Measurements from ENCODE around the gene TRIP6.
"Not testable (repeated sequence)": the region's sequence is repeated elsewhere in the genome, so short reads cannot be mapped to it uniquely, and the experiment has no call there.

TRIP6 gene

DNA sequence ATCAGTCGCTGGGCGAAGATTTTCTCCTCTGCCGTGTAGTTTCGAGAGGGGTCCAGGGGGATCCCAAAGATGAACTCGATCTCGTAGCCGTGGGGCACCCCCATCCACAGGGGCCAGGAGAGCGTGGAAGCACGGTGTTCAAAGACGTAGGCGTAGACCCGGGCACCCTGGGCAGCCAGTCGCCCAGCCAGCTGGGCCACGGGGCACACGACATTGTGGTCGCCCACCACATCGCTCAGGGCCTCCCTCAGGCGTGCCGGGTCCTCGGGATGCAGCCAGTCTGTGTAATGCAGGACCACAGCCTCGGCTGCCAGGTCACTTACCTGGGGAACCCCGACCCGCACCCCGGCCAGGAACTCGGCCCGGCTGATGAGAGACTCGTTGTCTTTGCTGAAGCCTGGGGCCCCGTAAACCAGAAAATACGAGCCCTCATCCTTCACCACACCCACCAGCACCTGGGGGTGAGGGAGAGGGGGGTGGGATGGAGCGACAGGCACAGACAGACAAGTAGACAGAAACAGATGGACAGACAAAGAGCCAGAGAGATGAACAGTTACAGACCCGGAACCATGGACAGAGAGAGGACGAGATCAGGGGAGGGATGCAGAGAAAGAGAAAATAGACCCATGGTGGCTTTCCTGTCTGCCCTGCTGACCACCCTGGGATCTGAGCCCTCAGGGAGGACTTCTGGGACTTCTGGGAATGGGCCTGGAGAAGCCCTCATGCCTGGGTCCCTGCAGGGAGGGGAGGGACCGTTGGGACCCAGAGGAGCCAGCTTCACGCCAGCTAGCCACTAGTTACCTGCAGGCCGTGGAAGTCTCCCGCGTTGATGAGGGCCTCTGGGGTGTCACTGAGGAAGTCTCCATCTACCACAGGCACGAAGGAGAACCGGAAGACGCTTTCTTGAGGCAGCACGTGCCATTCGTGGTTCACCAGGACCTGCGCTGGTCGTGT is 25.5 kb downstream of the TRIP6 start:
- no peak for DNase-seq

DNA sequence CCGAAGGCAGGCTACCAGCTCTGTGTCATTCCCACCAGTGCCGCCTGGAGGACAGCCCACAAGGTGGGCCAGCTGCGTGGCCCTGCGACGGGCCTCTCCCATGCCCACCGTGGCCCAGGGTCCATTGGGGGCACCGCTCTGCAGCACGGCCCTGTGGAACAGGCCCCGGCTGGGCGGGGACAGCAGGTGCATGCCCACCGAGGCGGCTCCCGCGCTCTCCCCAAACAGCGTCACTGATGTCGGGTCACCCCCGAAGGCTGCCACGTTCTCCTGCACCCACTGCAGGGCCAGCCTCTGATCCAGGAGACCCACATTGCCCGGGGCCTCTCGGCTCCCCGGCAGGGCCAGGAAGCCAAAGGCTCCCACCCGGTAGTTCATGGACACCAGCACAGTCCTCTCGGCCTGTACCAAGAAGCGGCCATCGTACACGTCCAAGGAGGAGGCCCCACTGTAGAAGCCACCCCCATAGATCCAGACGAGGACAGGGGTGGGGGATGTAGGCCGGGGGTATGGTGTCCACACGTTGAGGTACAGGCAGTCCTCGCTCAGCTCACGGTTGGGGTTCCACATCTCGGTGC is 26.2 kb downstream of the TRIP6 start:
- DNase-seq = no peak

DNA sequence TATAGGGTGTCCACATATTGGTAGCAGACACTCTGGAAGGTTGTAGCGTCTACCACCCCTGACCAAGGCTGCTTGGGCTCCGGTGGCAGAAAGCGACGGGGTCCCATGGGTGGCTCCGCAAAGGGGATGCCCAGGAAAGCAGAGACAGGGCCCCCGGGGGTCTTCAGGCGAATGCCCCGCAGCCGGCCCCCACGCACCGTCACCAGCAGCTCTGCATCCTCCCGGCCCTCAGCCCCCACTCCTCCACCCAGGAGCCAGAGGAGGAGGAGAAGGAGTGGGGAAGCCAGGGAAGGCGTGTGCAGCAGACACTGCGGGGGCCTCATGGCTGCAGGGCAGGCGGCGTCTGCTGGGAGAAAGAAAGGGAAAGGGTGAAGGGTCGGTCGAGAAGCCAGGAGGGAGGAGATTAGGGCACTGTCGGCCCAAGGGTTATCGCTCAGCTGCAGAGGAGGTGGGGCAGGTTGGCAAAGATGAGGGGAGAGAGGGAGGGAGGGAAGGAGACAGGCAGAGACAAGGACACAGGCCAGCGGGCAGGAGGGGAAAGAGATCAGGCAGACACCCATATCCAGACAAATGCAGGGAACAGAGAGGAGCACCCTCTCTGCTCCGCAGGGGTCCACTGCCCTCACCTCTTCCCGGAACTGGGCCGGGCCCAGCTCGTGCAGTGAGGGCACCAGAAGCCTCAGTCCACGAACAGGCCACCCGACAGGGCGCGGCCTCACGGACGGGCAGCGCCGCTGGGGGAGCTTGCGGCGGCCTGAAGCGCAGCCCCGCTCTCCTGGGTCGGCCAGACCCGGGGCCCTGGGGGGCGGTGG is 26.9 kb downstream of the TRIP6 start:
- no peak for DNase-seq

DNA sequence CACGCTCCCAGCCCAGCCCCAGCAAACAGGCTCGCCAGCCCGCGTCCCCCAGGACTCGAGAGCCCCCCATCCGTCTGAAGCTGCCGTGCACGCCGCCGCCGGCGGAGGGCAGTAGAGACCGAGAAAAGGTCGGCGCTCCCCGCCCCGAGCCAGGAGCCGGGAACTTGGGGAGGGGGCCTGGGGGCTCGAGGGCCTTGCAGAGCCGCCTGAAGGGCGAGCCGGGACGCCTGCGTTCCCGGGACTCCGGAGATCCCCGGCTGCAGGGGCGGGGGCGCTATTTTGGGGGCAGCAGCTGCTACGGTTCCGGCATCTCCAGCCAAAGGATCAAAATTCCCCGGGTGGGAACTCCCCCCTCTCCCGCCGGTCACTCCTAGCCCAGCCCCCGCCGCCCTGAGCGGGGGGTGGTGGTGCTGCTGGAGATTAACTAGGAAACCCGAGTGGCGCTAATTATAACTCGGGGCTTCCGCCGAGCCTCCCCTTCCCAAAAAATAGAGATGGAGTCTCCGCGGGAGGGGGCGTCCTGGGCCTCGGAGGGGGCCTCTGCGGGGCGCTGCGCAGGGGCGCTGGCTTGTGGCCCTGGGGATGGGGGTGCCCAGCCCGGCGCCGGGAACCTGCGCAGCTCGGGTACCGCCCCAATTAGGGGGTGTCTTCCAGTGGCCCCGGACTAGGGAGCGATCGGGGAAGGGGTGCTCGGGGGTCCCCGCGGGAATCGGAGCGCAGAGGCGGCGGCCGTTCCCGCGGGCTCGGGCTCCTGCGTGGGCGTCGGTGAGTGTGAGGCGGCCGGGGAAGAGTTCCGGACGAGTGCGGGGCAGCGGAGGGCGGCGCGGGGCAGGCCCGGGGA is 27.9 kb downstream of the TRIP6 start:
- peak; percentile 44 to 58 for DNase-seq

DNA sequence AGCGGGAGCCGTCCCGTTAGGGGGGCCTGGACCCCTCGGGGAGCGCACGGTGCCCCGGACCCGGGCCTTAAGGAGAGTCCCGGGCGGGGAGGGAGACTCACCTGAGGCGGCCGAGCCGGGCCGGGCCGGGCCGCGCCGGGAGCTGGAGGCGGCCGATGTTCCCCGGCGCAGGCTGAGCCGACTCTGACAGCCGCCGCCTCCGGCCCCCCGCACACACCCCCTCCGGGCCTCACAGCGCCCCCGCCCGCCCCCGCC is 28.4 kb downstream of the TRIP6 start, which contains the start of gene ACHE:
TSS of gene ACHE (minus strand) at position 188 of the 255 bp plus-strand sequence. CDS start 1,656 bp downstream, outside the sequence.
- no peak for DNase-seq

DNA sequence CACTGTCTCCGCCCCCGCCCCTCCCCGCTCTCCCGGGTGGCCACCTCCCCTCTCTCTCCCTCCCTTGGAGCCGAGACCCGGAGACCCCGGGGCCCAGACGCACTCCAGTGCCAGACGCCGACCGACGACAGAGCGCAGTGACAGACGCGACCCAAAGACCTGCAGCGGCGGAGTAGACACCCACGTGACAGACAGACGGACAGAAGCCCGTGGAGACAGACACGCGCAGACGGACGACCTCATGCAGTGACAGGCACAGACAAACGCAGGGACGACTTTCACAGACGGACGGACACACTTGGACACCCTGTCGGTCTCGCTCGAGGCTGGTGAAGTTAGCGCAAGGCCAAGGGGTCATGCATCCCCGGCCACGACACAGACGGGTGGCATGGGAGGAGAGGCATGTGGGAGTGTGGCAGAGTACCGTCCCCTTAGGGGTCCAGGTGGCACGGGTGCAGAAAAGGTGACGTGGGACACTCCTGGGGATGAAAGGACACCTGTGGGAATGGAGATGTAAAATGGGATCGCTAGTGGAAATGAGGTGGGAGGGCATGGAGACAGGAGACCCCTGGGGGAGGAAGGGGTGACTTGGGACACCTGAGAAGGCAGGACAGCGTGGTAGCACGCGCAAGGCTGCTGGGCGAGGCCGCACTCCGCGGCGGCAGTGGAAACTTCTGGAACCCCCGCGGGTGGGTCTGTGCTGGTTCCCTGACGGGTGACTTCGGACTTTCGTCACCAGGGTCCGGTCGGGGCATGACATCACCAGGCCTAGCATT is 29.0 kb downstream of the TRIP6 start:
- DNase-seq = no peak

DNA sequence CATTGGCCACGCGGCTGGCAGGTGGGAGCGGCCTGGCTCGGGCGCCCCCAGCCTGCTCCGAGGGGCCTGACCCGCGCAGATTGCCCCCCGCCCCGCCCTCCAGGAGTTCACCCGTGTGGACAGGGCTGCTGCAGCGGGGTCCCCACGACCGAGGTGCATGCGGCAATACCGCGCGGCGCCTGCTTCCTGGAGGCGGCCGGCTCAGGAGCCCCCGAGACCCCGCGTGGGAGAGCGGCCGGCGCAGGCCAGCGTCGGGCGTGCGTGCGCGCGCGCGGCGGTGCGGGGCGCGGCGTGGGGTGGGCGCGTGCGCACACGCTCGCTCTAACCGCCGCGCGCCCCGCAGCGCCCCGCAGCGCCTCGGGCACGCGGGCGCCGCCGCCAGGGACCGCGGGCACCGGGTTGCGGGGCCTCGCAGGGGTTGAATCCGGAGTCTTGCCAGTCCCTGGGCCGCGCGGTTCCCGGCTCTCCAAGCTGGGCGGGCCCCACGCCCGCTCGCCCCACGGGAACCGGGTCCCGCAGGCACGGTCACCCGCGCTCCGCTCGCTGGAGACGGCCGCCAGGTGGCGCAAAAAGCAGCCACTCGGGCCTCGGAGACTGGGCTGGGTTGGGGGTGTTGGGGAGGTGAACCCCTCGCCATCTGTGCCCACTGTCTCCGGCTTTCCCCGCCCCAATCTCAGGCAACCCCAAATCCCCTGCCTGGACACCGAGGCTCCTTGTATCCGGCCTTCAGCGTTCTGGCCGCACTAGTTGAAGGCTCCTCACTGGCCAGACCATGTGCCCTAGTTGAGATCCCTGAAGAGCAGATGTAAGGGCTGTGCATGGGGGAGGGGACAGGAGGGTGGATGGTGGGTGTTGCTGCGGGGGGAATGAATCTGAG is 29.8 kb downstream of the TRIP6 start:
- peak in 1 of 2 donors; percentile 45 for DNase-seq

DNA sequence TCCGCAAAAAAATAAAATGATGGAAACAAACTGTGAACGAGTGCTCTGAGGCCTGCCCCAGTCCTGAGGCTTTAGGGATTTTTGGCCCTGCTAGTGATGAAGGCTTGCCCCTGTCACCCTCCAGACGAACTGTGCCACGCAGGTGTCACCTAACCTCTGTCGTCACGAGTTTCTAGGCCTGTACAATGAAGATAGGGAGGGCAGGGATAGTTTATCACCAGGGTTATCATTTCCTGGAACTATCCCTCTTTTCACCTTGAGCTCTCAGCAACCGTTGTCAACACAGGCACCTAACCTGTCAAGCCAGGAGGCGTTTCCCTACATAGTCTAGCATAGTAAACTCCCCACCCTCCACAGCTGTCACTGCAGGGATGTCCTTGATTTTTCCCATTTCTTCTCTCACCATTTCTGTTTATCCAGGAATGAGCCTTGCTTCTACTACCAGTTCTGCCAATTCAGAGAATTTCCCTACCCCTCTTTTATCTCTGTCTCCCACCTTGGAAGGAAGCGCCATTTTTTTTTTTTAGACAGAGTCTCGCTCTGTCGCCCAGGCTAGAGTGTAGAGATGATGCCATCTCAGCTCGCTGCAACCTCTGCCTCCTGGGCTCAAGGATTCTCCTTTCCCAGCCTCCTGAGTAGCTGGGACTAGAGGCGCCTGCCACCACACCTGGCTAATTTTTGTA is 30.7 kb downstream of the TRIP6 start:
- DNase-seq = no peak

DNA sequence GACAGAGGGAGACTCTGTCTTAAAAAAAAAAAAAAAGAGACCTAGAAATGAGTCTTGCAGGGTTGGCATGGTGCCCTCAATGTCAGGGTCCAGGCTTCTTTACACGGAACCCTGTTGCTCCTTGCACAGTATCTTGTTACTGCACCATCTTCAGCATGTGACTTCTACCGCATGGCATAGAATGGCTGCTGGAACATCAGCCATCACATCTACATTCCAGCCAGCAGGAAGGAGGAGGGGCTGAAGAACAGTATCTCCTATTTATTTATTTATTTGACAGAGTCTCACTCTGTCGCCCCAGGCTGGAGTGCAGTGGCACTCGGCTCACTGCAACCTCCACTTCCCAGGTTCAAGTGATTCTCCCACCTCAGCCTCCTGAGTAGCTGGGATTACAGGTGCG is 32.2 kb downstream of the TRIP6 start:
- no peak for DNase-seq

DNA sequence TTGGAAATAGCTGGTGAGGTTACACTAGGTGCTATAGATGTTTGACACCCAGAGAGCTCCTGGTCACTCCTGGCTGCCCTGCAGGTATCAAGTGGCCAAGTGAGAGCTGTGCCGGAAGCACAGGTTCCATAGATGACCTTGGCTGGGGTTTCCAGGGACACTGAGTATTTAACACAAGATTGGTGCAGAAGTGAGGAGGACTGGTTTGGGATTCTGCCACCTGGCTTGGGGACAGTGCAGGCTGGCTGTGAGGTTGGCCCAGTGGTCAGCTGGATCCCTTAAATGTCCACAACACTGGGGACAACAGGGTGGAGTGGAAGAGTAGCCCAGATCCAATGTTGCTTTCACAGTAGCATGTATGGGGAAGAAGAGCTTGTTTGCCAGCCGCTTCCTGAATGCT is 33.8 kb downstream of the TRIP6 start:
- DNase-seq = no peak

DNA sequence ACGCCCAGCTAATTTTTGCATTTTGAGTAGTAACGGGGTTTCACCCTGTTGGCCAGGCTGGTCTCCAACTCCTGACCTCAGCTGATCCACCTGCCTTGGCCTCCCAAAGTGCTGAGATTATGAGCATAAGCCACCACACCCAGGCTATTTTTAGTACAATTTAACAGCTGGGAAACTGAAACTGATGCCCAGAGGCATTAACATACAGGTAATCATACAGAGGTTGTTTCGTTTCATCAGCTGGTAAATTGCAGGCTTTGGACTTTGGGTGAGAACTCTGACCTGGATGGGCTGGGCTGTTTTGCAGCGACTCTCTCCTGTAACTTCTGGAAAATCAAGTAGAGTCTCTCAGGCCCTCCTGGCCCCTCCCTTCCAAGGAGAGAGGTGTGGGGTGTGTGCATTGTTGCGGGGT is 34.7 kb downstream of the TRIP6 start:
- no peak for DNase-seq

DNA sequence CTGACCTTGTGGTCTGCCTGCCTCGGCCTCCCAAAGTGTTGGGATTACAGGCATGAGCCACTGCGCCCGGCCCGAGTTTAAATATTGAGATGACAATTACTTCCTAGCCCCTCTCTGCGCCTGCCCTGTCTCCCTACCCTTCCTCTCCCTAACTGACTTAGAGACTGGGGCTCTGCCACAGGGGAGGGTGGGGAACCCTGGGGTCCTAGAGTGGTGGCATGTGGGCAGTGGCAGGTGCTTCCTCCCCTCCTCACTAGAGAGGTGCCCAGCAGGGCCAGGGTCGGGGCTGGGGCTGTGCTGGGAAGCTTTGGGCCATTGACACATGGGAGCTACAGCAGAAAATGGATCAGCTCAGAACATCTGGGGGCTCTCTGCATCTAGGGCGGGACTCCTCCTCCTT is 35.5 kb downstream of the TRIP6 start:
- DNase-seq = no peak

DNA sequence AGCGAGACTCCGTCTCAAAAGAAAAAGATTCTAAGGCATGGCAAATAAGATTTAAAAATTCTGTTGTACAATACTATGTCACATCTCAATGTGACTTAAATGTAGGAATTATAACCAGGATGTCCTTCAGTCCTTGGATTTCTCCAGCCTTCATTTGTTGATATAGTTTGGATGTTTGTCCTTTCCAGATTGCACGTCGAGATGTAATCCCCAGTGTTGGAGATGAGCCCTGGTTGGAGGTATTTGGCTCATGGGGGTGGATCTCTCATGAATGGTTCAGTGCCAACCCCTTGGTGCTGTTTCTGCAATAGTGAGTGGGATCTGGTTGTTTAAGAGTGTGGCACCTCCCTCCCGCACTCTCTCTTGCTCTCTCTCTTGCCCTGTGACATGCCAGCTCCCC is 41.3 kb downstream of the TRIP6 start:
- no peak for DNase-seq

DNA sequence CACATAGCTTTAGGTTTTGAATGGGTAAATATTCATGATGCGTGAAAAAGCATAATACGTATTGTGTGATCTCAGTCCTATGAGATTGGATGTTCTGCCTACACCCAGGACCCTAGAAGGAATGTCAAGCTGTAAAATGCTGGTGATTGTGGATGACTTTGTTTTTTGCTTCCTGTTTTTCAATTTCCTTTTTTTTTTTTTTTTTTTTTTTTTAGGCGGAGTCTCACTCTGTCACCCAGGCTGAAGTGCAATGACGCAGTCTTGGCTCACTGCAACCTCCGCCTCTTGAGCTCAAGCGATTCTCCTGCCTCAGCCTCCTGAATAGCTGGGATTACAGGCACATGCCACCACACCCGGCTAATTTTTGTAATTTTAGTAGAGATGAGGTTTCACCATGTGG is 43.3 kb downstream of the TRIP6 start:
- not testable (repeated sequence) for DNase-seq

DNA sequence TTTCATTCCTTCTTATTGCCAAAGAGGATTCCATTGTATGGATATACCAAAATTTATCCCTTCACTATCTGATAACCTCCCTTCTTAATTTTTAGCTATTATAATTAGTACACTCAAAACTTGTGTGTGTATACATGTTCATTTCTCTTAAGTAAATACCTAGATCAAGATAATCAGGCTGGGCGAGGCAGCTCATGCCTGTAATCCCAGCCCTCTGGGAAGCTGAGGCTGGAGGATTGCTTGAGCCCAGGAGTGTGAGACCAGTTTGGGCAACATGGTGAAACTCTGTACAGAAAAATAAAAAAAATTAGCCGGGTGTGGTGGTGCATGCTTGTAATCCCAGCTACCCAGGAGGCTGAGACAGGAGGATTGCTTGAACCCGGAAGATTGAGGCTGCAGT is 44.3 kb downstream of the TRIP6 start:
- DNase-seq = no peak

DNA sequence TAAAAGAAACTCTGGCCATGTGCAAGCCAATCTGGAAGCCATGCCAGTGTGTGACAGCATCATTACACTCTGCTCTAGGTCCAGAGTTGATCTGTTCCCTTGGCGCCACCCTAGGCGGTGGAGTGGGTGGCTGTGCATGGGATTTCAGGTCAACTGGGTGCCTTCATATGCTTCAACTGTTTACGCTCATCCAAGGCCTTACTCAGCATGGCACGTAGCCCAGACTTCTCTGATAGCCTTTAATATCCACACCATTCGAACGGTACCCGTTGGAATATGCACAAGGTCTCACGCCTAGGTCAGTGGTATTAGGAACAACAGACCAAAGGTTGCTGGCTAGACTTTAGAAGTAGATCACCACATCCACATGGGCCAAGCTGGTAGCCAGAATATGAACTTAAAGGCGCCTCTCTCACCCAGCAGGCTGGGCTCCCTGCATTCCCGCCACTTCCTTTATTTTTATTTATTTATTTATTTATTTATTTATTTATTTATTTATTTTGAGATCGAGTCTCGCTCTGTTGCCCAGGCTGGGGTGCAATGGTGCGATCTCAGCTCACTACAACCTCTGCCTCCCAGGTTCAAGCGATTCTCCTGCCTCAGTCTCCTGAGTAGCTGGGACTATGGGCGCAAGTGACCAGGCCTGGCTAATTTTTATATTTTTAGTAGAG is 47.2 kb downstream of the TRIP6 start:
- DNase-seq = no peak

DNA sequence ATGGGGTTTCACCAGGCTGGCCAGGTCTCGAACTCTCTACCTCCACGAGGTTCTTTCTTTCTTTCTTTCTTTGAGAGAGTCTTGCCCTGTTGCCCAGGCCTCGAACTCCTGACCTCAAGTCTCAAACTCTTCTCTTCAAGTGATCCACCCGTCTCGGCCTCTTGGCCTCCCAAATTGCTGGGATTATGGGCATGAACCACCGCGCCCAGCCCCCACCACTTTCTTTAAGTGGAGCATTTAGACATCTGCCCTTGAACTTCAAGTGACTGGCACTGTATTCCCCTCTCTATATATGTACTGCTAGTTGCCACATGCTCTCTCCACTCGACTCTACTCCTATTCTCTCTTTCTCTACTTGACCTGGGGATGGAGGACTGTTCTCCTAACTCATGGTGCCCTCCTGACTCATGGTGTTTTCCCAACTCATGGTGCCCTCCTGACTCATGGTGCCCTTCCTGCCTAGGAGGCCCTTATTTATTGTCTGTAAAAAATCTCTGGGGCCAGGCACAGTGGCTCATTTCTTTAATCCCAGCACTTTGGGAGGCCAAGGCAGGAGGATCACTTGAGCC is 47.8 kb downstream of the TRIP6 start:
- DNase-seq = no peak

DNA sequence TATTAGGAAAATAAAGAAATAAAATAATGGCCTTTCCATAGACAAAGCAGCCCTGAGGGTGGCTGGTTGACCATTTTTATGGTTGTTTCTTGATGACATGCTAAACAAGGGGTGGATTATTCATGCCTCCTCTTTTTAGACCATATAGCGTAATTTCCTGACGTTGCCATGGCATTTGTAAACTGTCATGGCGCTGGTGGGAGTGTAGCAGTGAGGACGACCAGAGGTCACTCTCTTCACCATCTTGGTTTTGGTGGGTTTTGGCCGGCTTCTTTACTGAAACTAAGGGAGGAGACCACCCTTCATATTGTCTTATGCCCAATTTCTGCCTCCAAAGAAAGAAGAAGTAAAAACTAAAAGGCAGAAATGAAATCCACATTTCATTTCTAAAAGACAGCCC is 52.1 kb downstream of the TRIP6 start:
- DNase-seq = not testable (repeated sequence)

DNA sequence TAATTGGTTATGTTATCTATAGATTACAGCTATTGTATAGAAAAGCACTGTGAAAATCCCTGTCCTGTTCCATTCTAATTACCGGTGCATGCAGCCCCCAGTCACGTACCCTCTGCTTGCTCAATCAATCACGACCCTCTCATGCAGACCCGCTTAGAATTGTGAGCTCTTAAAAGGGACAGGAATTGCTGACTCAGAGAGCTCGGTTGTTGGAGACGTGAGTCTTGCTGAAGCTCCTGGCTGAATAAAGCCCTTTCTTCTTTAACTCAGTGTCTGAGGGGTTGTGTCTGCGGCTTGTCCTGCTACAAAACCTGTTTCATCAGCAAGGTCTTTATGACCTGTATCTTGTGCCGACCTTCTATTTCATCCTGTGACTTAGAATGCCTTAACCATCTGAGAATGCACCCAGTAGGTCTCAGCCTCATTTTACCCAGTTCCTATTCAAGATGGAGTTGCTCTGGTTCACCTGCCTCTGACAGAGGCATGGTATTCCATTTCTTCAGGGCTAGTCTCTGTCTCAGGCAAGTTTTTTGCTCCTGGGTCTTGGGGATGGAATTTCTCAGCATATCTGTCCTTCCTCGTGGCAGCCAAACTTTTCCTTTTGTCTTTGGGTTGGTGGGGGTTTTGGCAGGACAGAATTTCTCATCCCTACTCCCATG is 52.7 kb downstream of the TRIP6 start:
- not testable (repeated sequence) for DNase-seq
